GM21717 (cell line): Measurements from ENCODE around the gene DCST1.
"Not testable (repeated sequence)": the region's sequence is repeated elsewhere in the genome, so short reads cannot be mapped to it uniquely, and the experiment has no call there.

Source experiments
- ATAC-seq: cut with Tn5 transposase; IDR thresholded peaks from one replicate; pipeline ENCODE4 v1.9.1; 2021; ENCODE audit warnings: mild to moderate bottlenecking, moderate library complexity; ENCODE audit not compliant: unreplicated experiment

Gene DCST1

GRCh38 chr1:155033524-155033923, at the start of gene DCST1, which contains the start of gene DCST2:
TSS of gene DCST1 (plus strand) at chr1:155033824. CDS start at chr1:155034037, 213 bp downstream.
TSS of gene DCST2 (minus strand) at chr1:155033781. CDS start at chr1:155033701, 80 bp downstream.
- no peak for ATAC-seq

GRCh38 chr1:154986736-154987135, 46.9 kb upstream of the DCST1 start:
- ATAC-seq, result not testable (repeated sequence)

- no peak for ATAC-seq
These were observed 46.3 kb upstream of the DCST1 start for GRCh38 chr1:154987326-154987725.

GRCh38 chr1:154988058-154988954, 45.3 kb upstream of the DCST1 start:
- ATAC-seq, result no peak

- ATAC-seq, result no peak
These were observed 44.3 kb upstream of the DCST1 start for GRCh38 chr1:154989195-154989860.

GRCh38 chr1:154990276-154990675, 43.3 kb upstream of the DCST1 start:
- ATAC-seq, result no peak

- ATAC-seq, result no peak
These were observed 40.7 kb upstream of the DCST1 start for GRCh38 chr1:154992721-154993571.

GRCh38 chr1:154993572-154994268, 39.9 kb upstream of the DCST1 start, which contains the start of gene LENEP:
TSS of gene LENEP (plus strand) at chr1:154993586. CDS start at chr1:154993608, 22 bp downstream.
- no peak for ATAC-seq

GRCh38 chr1:154994269-154994587, 39.4 kb upstream of the DCST1 start:
- ATAC-seq, result no peak

GRCh38 chr1:154994591-154994990, 39.0 kb upstream of the DCST1 start:
- no peak for ATAC-seq

GRCh38 chr1:154995301-154995983, 38.2 kb upstream of the DCST1 start:
- not testable (repeated sequence) for ATAC-seq

GRCh38 chr1:154996966-154997701, 36.5 kb upstream of the DCST1 start:
- ATAC-seq, result no peak

GRCh38 chr1:154998201-154998780, 35.3 kb upstream of the DCST1 start:
- ATAC-seq, result no peak

- ATAC-seq, result no peak
These were observed 34.6 kb upstream of the DCST1 start for GRCh38 chr1:154998818-154999570.

GRCh38 chr1:154999571-155000410, 33.8 kb upstream of the DCST1 start:
- ATAC-seq, result no peak

GRCh38 chr1:155000411-155000725, 33.3 kb upstream of the DCST1 start:
- no peak for ATAC-seq

GRCh38 chr1:155000726-155001424, 32.7 kb upstream of the DCST1 start:
- ATAC-seq, result peak; percentile 35
